Tibial artery (tissue), 4 donors: ENCODE measurements around the gene ARNT2.

Experiments
- DNase-seq, 2 donors: peaks; one replicate each; pipeline ENCODE4 v3.0.0-alpha.2; 2019
- H3K27ac ChIP-seq, 2 donors: fragments of 200-600 bp; sonication (generic) in 1 of 2; 1 replicate in 1 of 2; 2 replicates in 1 of 2; pipeline ENCODE4 v1.5.1; 2018 to 2019; ENCODE audit warnings: mild to moderate bottlenecking in 1 of 2
- H3K27me3 ChIP-seq, 2 donors: fragments of 200-600 bp; sonication (generic) in 1 of 2; one replicate each; pipeline versions ENCODE4 v1.5.1 to v1.6.0; 2016 to 2019
- H3K36me3 ChIP-seq, 3 donors: fragments of 200-600 bp; sonication (generic) in 2 of 3; one replicate each; pipeline ENCODE4 v1.5.1; 2016 to 2019; ENCODE audit warnings: mild to moderate bottlenecking in 2 of 3
- H3K4me1 ChIP-seq, 4 donors: fragments of 200-600 bp; sonication (generic) in 2 of 4; 1 replicate in 3 of 4; 2 replicates in 1 of 4; pipeline ENCODE4 v1.5.1; 2016 to 2019
- H3K4me3 ChIP-seq, 2 donors: fragments of 200-600 bp; sonication (generic) in 1 of 2; 1 replicate in 1 of 2; 2 replicates in 1 of 2; pipeline ENCODE4 v1.5.1; 2018 to 2019; ENCODE audit warnings: mild to moderate bottlenecking in 2 of 2
- H3K9me3 ChIP-seq, 3 donors: fragments of 200-600 bp; sonication (generic) in 1 of 3; one replicate each; pipeline ENCODE4 v1.5.1; 2016 to 2019
- intact Hi-C: fragments of 100-400 bp; cut with DNase I; formaldehyde crosslinking; loops from one replicate; pipeline ENCODE4 v1.15.0; 2023; ENCODE audit warnings: low total_unique reads
- TF ChIP-seq, protein P1 (sequence below), 2 experiments: fragments of 200-600 bp in 1 of 2; fragments of 450-650 bp in 1 of 2; IDR thresholded peaks; one replicate each; pipeline ENCODE4 v1.5.1; 2017 to 2019; ENCODE audit warnings: antibody characterized with exemption in 2 of 2, mild to moderate bottlenecking in 1 of 2, moderate library complexity in 1 of 2

Gene ARNT2

DNA sequence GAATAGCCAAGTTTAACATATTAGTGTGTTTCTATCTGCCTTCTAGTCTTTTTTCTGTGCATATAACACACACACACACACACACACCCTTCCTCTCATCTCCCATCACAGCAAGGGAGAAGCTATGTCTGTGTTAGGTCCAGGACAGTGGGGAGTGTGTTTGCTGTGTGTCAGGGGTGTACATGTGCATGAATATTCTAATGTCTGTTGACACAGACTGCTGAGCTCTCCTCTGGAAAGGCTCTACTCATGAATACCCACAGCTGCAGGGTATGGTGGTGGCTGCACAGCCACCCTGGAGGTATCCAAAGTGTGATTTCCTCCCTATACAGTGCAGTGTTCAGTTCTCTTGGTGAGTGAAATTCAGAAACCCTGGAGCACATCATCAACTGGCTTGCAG is 42.9 kb downstream of the ARNT2 start:
- DNase-seq = no peak
- H3K36me3 ChIP-seq = no peaks in the 10 kb centered on the region
- no peak overlapping the region for H3K4me3 ChIP-seq
- H3K27me3 ChIP-seq = no peaks in the 10 kb centered on the region
- TF ChIP-seq, protein P1, sequence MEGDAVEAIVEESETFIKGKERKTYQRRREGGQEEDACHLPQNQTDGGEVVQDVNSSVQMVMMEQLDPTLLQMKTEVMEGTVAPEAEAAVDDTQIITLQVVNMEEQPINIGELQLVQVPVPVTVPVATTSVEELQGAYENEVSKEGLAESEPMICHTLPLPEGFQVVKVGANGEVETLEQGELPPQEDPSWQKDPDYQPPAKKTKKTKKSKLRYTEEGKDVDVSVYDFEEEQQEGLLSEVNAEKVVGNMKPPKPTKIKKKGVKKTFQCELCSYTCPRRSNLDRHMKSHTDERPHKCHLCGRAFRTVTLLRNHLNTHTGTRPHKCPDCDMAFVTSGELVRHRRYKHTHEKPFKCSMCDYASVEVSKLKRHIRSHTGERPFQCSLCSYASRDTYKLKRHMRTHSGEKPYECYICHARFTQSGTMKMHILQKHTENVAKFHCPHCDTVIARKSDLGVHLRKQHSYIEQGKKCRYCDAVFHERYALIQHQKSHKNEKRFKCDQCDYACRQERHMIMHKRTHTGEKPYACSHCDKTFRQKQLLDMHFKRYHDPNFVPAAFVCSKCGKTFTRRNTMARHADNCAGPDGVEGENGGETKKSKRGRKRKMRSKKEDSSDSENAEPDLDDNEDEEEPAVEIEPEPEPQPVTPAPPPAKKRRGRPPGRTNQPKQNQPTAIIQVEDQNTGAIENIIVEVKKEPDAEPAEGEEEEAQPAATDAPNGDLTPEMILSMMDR (IDR thresholded peaks at IDR 0.05) = no peak
- H3K4me1 ChIP-seq = no peaks in the 10 kb centered on the region
- no peak overlapping the region for H3K27ac ChIP-seq
- intact Hi-C loops = no loop called here
- no peaks in the 10 kb centered on the region for H3K9me3 ChIP-seq

DNA sequence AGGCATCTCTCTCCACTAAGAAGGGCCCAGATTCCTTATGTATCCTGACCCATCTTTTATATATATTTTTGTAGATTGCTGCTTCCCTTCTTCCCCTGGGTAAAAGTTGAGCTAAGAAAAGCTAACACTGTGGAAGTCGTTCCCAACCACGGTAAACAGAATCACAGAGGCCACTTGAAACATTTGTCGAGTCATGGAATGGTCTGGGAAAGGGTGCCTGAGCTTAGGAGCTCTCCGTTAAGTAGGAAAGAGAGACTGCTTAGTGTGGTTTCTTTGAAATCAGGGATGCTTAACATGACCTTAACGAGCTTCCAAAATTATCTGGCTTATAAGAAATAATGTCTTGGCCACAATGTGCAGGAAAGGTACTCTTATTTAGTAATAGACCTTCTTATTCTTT is 45.6 kb downstream of the ARNT2 start:
- intact Hi-C loops = loop anchor here (10.0 kb wide), 2 partner anchors 115 to 515 kb away; no protein-coding TSS in a partner anchor
- no peaks in the 10 kb centered on the region for H3K36me3 ChIP-seq
- H3K4me3 ChIP-seq = no peak overlapping the region
- H3K27me3 ChIP-seq = no peaks in the 10 kb centered on the region
- H3K4me1 ChIP-seq = no peaks in the 10 kb centered on the region
- DNase-seq = no peak
- no peaks in the 10 kb centered on the region for H3K9me3 ChIP-seq
- TF ChIP-seq, protein P1 (IDR thresholded peaks at IDR 0.05) = no peak
- H3K27ac ChIP-seq = no peak overlapping the region

DNA sequence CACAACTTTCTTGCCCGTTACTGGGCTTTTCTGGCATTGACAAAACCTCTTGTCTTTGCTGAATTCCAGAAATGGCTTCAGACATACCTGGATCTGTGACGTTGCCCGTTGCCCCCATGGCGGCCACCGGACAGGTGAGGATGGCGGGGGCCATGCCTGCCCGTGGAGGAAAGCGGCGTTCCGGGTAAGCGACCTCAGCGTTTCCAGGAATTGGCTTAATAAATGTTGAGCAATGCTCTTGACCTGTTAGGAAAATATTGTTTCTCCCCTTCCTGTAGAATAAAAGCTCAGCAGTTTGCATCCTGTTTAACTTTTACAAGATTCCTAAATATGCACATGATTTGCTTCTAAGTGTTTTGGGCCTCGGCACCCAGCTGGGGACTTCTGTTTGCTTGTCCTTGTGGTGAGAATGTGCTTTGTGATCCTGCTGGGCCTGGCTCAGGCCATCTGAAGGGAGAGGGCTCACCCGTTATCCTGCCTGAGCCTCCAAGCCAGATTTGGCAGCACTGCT is 46.7 kb downstream of the ARNT2 start:
- Histone ChIP-seq H3K4me3 (no peak overlapping the region), H3K9me3 (no peaks in the 10 kb centered on the region), H3K27me3 (no peaks in the 10 kb centered on the region), H3K36me3 (no peaks in the 10 kb centered on the region), H3K4me1 (peaks cover 0 to 6% (median 3%) of the 10 kb centered on the region in 4 donors), H3K27ac (no peak overlapping the region)
- TF ChIP-seq, protein P1 (IDR thresholded peaks at IDR 0.05) = no peak
- intact Hi-C loops = loop anchor here (10.0 kb wide), 2 partner anchors 114 to 514 kb away; no protein-coding TSS in a partner anchor
- DNase-seq = no peak

DNA sequence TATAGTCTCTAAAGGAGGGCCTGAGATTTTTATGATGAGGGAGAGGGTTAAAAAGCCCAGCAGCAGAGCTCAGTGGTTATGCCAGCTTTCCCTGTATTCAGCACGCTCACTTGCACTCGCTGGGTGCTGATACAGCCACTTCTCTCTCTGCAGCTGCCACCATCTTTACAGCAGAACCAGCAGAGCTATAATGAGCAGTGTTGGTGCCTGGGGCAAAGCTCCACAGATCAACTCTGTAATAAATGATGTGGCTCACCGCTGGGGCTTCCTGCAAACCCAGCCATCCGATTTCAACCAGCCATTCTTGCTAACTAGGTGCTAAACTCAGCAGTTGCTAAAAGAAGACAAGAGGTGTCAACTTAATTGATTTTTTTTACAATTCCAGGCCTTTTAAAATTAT is 48.0 kb downstream of the ARNT2 start:
- H3K27me3 ChIP-seq = no peaks in the 10 kb centered on the region
- no peaks in the 10 kb centered on the region for H3K36me3 ChIP-seq
- H3K4me3 ChIP-seq = no peak overlapping the region
- H3K27ac ChIP-seq = no peak overlapping the region
- no peak for DNase-seq
- H3K4me1 ChIP-seq = peaks cover 0 to 11% (median 3%) of the 10 kb centered on the region in 4 donors
- intact Hi-C loops = loop anchor here (2.0 to 10.0 kb wide), 3 partner anchors 113 to 513 kb away; no protein-coding TSS in a partner anchor
- no peaks in the 10 kb centered on the region for H3K9me3 ChIP-seq
- TF ChIP-seq, protein P1 (IDR thresholded peaks at IDR 0.05) = no peak

DNA sequence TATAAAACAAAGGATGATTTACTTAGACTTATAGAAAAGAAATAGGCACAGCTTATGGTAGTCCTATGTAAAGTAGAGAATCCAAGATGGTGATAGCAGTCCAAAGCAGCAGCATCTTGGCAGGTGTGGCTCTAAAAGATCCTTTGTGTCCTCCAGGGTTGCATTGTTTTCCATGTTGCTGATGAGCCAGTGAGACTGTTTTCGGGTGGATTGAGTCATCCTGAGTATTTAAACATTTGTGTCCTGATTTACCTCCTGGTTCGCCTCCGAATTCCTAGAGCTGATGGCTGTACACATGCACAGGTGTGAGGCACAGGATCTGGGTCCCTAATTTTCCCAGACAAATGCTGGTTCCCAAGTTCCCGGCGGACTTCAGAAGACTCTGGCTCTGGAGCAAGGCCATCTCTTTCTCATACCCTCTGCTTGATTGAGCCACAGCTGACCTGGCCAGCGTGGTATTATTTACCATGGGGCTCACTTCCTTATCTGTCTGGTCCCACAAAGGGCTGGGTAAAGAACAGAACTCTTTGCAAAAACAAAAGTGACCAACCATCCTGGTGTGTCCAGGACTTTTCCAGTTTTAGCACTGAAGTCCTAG is 51.0 kb downstream of the ARNT2 start:
- DNase-seq = no peak
- H3K9me3 ChIP-seq = no peaks in the 10 kb centered on the region
- H3K27me3 ChIP-seq = no peaks in the 10 kb centered on the region
- TF ChIP-seq, protein P1 (IDR thresholded peaks at IDR 0.05) = no peak
- no peaks in the 10 kb centered on the region for H3K36me3 ChIP-seq
- intact Hi-C loops = loop anchor here (10.0 kb wide), 2 partner anchors 110 to 510 kb away; no protein-coding TSS in a partner anchor
- no peak overlapping the region for H3K27ac ChIP-seq
- H3K4me1 ChIP-seq = peaks cover 0 to 11% (median 3%) of the 10 kb centered on the region in 4 donors
- no peak overlapping the region for H3K4me3 ChIP-seq
